K562 (cell line): ENCODE results near the gene ANO10. TPM values are rescaled to one million over a fixed set of nuclear protein-coding genes. Genes with fewer than 3 reads are reported as not detected.

Experiments
- ATF4 ChIP-seq: fragments of 450-650 bp; formaldehyde crosslinking; IDR thresholded peaks from 2 replicates; pipeline ENCODE4 v1.4.0; 2022; ENCODE audit warnings: mild to moderate bottlenecking, moderate library complexity
- CHCHD3 ChIP-seq: fragments of 250-450 bp; sonication (Bioruptor Pico); IDR thresholded peaks from 2 replicates; pipeline ENCODE4 v2.1.2; 2022; ENCODE audit warnings: mild to moderate bottlenecking
- CREB3L1 ChIP-seq: fragments of 450-650 bp; IDR thresholded peaks from 2 replicates; pipeline ENCODE4 v1.6.1; 2014; ENCODE audit warnings: low read depth, mild to moderate bottlenecking, moderate library complexity, borderline replicate concordance
- E4F1 ChIP-seq: fragments of 250-450 bp; sonication (Bioruptor Pico); IDR thresholded peaks from 2 replicates; pipeline ENCODE4 v1.5.0; 2021; ENCODE audit warnings: mild to moderate bottlenecking, borderline replicate concordance
- GTF2B ChIP-seq: IDR thresholded peaks from 2 replicates; pipeline ENCODE4 v1.6.1; 2011; ENCODE audit not compliant: insufficient read length; ENCODE audit errors: extremely low read depth
- HNRNPL ChIP-seq: fragments of 200-400 bp; formaldehyde crosslinking; IDR thresholded peaks from 2 replicates; pipeline ENCODE4 v1.6.1; 2017; ENCODE audit warnings: low read depth, mild to moderate bottlenecking, low read length
- KDM4B ChIP-seq, 2 experiments: fragments of 450-650 bp in 1 of 2; sonication (generic) in 1 of 2; IDR thresholded peaks; 2 replicates each; pipeline ENCODE4 v1.6.1; 2016 to 2017; ENCODE audit warnings: borderline replicate concordance in 2 of 2, antibody characterized with exemption in 1 of 2, low read depth in 1 of 2, mild to moderate bottlenecking in 1 of 2
- MAZ ChIP-seq, 2 experiments: fragments of 450-650 bp in 1 of 2; sonication (generic) in 1 of 2; formaldehyde crosslinking; IDR thresholded peaks in 1 of 2; conservative IDR thresholded peaks in 1 of 2; 2 replicates each; pipeline versions ENCODE4 v1.4.0 to v1.5.0; 2020; ENCODE audit warnings: mild to moderate bottlenecking in 1 of 2, missing genetic modification reagents in 1 of 2
- MCM7 ChIP-seq, 2 experiments: fragments of 450-650 bp; IDR thresholded peaks; 2 replicates each; pipeline ENCODE4 v1.6.1; 2016 to 2018
- PTRF ChIP-seq: fragments of 450-650 bp; IDR thresholded peaks from 2 replicates; pipeline ENCODE4 v1.6.1; 2016; ENCODE audit warnings: mild to moderate bottlenecking, missing genetic modification characterization, missing compliant biosample characterization
- TBP ChIP-seq: optimal IDR thresholded peaks from 2 replicates; pipeline ENCODE3; 2011; ENCODE audit warnings: low read depth, low read length, improper control_type of control experiment
- TFAM ChIP-seq: fragments of 250-450 bp; sonication (Bioruptor Pico); conservative IDR thresholded peaks from 2 replicates; pipeline ENCODE4 v1.5.0; 2021; ENCODE audit warnings: mild to moderate bottlenecking, moderate library complexity
- THRAP3 ChIP-seq: fragments of 450-650 bp; IDR thresholded peaks from 2 replicates; pipeline ENCODE4 v1.6.1; 2016; ENCODE audit warnings: mild to moderate bottlenecking, inconsistent platforms, borderline replicate concordance
- ZBTB11 ChIP-seq, 3 experiments: fragments of 200-800 bp in 1 of 3; fragments of 250-450 bp in 1 of 3; fragments of 450-650 bp in 1 of 3; sonication (Bioruptor Pico) in 1 of 3; sonication (Bioruptor generic) in 1 of 3; formaldehyde crosslinking in 1 of 3; IDR thresholded peaks; 2 replicates each; pipeline versions ENCODE4 v1.6.1 to v1.8.0; 2016 to 2022; ENCODE audit warnings: mild to moderate bottlenecking in 2 of 3, missing genetic modification characterization in 2 of 3, missing compliant biosample characterization in 1 of 3, moderate library complexity in 1 of 3
- ZKSCAN3 ChIP-seq: fragments of 250-450 bp; sonication (Bioruptor Pico); IDR thresholded peaks from 2 replicates; pipeline ENCODE4 v1.4.0; 2020
- ZNF445 ChIP-seq: fragments of 250-450 bp; sonication (Bioruptor Pico); IDR thresholded peaks from 2 replicates; pipeline ENCODE4 v1.4.0; 2020; ENCODE audit warnings: low read depth, mild to moderate bottlenecking, moderate library complexity
- ZNF740 ChIP-seq, 3 experiments: fragments of 200-800 bp in 1 of 3; sonication (Bioruptor generic) in 1 of 3; sonication (generic) in 1 of 3; formaldehyde crosslinking in 1 of 3; IDR thresholded peaks; 2 replicates each; pipeline versions ENCODE4 v1.6.1 to v1.8.0; 2016 to 2022; ENCODE audit warnings: mild to moderate bottlenecking in 2 of 3, missing compliant biosample characterization in 2 of 3, missing genetic modification characterization in 2 of 3, missing genetic modification reagents in 1 of 3
- polyA plus RNA-seq, 8 experiments: library from polyadenylated mRNA; depleted of rRNA in 4 of 8; stranded (reverse) in 5 of 8; unstranded in 3 of 8; fragments of >200 nt; fragmentation: Nextera tagmentation in 2 of 8; fragmentation: Illumina TruSeq in 1 of 8; extraction: Ambion mirVana in 2 of 8; extraction: Trizol in 1 of 8; gene quantifications; 2 replicates each; pipeline versions ENCODE4 v1.2.1 to v1.2.3, GENCODE V29; 2011 to 2014; ENCODE audit warnings: inconsistent platforms in 1 of 8, missing spikeins in 1 of 8
- total RNA-seq, 7 experiments: library from RNA; depleted of rRNA in 6 of 7; stranded (reverse); fragments of >200 nt in 6 of 7; fragmentation: Illumina TruSeq in 2 of 7; extraction: Trizol in 2 of 7; gene quantifications; 2 replicates each; pipeline versions ENCODE4 v1.2.1 to v1.2.3, GENCODE V29; 2011 to 2021; ENCODE audit warnings: low replicate concordance in 1 of 7

The ANO10 gene
- total and polyA plus RNA-seq, 9 of the 15 experiments (the other 6 are each of a cell fraction or from before 2014, with no cell fraction given) = 6.4 to 46.0 (median 32.3) TPM

- TF ChIP-seq ZNF445 (CRISPR knock-in tag) (no peak), TFAM (CRISPR knock-in tag) (no peak), THRAP3 (no peak), ATF4 (no peak), ZBTB11 (CRISPR knock-in tag; IDR thresholded peaks at IDR 0.05) (no peak), ZNF740 (CRISPR knock-in tag; IDR thresholded peaks at IDR 0.05) (no peak), ZNF740 (tag; IDR thresholded peaks at IDR 0.05) (no peak), ZKSCAN3 (no peak), CHCHD3 (CRISPR knock-in tag) (no peak), PTRF (tag) (no peak), KDM4B (IDR thresholded peaks at IDR 0.05; ENCODE audit: borderline replicate concordance in 2 of 2, low read depth in 1 of 2) (no peak), GTF2B (no peak), TBP (no peak), CREB3L1 (no peak), MCM7 (IDR thresholded peaks at IDR 0.05) (no peak), MAZ (CRISPR knock-in tag; conservative IDR thresholded peaks at IDR 0.05 in 1 of 2, IDR thresholded peaks at IDR 0.05 in 1 of 2) (peak in 1 of 2 experiments; percentile 39; a peak in 1 of 4 replicates), HNRNPL (no peak), E4F1 (no peak)
Observed at GRCh38 chr3:43632269-43632733, 10.5 kb upstream of the ANO10 start (continued).
